HG02623 (cell line): ENCODE data around the gene ZC3H15.

ENCODE experiments used
- ATAC-seq: cut with Tn5 transposase; IDR thresholded peaks from one replicate; pipeline ENCODE4 v1.9.1; 2021; ENCODE audit warnings: moderate library complexity; ENCODE audit not compliant: unreplicated experiment

The ZC3H15 gene

GRCh38 chr2:186535861-186536260 is 49.8 kb downstream of the ZC3H15 start:
- no peak for ATAC-seq

- ATAC-seq: no peak
Observed at GRCh38 chr2:186537019-186537418, 51.0 kb downstream of the ZC3H15 start.

- ATAC-seq: no peak
Observed at GRCh38 chr2:186540941-186541340, 54.9 kb downstream of the ZC3H15 start.

- no peak for ATAC-seq
Observed at GRCh38 chr2:186542002-186542401, 55.9 kb downstream of the ZC3H15 start.

- ATAC-seq: no peak
Observed at GRCh38 chr2:186543561-186544131, 57.6 kb downstream of the ZC3H15 start.

GRCh38 chr2:186544255-186544675 is 58.2 kb downstream of the ZC3H15 start:
- no peak for ATAC-seq

- ATAC-seq: no peak
Observed at GRCh38 chr2:186546846-186547245, 60.8 kb downstream of the ZC3H15 start.

- no peak for ATAC-seq
Observed at GRCh38 chr2:186551323-186552050, 65.4 kb downstream of the ZC3H15 start.

GRCh38 chr2:186554429-186554828 is 68.4 kb downstream of the ZC3H15 start:
- no peak for ATAC-seq

GRCh38 chr2:186554850-186555671 is 69.0 kb downstream of the ZC3H15 start:
- no peak for ATAC-seq

GRCh38 chr2:186558512-186559276 is 72.6 kb downstream of the ZC3H15 start:
- ATAC-seq: no peak
